NCI-H146 treated with DMSO at 0.1 percent for 48 hours (cell line): ENCODE data around the gene SEMA4B.
A peak's percentile ranks its signal among the peaks of the same experiment; 100 is the strongest.
"Not testable (repeated sequence)": the region's sequence is repeated elsewhere in the genome, so short reads cannot be mapped to it uniquely, and the experiment has no call there.

ENCODE experiments used
- DNase-seq: peaks from one replicate; lab custom pipeline; 2025; ENCODE audit not compliant: unreplicated experiment; lab: John Stamatoyannopoulos, UW

SEMA4B gene, protein sequence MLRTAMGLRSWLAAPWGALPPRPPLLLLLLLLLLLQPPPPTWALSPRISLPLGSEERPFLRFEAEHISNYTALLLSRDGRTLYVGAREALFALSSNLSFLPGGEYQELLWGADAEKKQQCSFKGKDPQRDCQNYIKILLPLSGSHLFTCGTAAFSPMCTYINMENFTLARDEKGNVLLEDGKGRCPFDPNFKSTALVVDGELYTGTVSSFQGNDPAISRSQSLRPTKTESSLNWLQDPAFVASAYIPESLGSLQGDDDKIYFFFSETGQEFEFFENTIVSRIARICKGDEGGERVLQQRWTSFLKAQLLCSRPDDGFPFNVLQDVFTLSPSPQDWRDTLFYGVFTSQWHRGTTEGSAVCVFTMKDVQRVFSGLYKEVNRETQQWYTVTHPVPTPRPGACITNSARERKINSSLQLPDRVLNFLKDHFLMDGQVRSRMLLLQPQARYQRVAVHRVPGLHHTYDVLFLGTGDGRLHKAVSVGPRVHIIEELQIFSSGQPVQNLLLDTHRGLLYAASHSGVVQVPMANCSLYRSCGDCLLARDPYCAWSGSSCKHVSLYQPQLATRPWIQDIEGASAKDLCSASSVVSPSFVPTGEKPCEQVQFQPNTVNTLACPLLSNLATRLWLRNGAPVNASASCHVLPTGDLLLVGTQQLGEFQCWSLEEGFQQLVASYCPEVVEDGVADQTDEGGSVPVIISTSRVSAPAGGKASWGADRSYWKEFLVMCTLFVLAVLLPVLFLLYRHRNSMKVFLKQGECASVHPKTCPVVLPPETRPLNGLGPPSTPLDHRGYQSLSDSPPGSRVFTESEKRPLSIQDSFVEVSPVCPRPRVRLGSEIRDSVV

DNA sequence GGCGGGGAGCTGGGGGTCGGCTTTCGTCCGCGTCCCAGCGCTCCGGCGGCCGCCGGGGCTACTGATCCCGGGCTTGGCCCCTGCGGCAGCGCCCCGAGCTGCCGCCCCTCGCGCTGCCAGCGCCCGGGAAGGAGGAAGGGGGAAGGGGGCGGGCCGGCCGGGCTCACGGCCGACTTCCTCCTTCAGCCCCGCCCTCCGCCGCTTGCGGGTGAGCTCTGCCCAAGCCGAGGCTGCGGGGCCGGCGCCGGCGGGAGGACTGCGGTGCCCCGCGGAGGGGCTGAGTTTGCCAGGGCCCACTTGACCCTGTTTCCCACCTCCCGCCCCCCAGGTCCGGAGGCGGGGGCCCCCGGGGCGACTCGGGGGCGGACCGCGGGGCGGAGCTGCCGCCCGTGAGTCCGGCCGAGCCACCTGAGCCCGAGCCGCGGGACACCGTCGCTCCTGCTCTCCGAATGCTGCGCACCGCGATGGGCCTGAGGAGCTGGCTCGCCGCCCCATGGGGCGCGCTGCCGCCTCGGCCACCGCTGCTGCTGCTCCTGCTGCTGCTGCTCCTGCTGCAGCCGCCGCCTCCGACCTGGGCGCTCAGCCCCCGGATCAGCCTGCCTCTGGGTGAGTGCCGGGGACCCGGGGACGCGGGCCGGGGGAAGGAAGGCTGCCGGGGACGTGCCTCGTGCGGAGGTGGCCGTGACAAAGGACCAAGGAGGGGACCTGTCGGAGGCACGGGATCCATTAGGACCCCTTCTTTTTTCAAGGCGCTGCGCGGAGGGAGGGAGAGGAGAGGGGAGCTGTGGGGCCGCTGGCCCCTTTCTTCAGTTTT is at the start of gene SEMA4B:
Gene SEMA4B (plus strand): TSS at position 201 of the 814 bp plus-strand sequence. CDS start 249 bp downstream, at position 450.
- DNase-seq = peak; percentile 24

DNA sequence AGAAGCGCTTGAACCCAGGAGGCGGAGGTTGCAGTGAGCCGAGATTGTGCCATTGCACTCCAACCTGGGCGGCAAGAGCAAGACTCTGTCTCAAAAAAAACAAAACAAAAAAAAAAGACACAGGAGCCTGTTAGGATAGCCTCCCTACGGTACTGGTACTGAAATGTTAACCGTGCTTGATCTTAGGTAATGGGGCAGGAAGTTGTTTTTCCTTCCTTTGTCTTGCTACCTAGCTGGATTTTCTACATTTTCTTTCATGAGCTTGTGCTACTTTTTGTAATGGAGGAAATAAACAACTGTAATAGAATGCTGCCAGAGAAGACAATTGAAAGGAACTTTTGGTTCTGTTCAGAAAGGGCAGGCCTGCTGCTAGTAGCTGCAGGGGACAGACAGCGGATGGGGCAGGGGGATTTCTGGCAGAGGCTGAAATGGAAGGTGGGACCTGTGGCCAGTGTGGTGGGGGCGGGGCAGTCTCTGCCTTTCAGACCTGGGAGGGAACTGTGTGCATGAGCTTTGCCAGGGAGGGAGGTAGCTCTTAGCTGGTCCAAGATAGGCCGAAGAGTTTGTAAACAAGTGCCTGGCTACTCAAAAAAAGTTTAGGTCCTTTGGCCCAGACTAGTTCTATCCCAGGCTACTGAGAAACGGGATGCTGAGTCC is 49.0 kb upstream of the SEMA4B start:
- no peak for DNase-seq

DNA sequence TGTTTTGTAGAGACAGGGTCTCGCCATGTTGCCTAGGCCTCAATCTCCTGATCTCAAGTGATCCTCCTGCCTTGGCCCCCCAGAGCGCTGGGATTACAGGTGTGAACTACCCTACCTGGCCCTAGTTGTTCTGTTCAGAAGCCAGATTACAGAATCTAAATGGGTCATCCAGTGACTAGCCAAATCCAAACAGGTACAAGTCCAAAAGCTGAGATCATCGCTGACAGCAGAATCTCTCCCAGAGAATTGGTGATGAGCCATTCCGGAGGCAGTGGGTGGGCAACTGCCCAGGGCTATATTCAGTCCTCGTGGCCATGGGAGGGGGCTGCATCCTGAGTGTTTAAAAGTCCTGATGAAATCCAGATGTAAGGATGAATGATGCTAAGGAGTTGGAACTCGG is 47.5 kb upstream of the SEMA4B start:
- no peak for DNase-seq

DNA sequence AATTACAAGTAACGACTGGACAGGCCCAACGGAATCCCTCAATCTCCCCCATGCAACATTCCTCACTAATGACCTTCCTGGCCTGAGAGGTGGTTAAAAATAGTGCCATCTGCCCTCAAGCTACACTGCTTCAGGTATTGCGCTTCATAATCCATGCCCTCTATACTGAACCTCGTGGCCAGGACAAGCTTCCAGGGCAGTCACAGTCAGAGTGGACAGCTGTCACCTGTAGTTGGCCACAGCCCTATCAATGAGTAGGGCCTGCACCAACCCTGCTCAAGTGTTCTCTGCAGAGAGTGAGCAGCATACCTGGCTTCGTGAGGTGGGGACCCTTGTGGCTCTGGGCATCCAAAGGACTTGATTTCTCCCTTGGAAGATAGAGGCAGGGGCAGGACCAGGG is 46.9 kb upstream of the SEMA4B start:
- DNase-seq = no peak

DNA sequence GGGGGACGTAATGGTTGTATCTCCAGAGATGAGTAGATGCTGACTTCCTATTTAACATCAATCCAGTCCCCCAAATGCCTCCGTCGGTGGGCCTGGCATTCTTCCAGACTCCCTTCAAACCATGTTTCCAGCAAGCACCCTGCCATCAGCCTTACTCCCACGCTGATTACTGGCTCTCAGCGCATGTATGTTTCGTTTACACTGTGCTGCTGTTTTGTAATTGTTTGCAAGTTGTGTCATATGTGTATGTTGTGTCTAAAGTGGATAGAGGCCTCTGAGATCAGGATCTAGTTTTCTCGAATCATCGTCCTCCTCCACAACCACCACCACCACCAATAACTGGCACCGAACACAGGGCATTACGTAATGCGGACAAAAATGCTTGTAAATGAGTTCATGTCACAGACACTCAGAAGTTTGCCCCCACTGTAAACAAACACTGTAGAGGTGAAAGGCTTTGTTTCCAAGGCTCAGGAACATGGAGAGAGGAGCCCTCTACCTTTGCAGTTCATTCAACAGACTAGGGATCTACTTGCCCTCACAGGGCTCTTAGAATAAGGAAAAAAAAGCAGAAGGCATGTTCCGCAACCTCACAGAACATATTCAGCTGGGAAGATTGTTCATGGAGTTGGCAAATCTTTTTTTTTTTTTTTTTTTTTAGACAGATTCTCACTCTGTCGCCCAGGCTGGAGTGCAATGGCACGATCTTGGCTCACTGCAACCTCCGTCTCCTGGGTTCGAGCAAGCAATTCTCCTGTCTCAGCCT is 46.1 kb upstream of the SEMA4B start:
- no peak for DNase-seq

DNA sequence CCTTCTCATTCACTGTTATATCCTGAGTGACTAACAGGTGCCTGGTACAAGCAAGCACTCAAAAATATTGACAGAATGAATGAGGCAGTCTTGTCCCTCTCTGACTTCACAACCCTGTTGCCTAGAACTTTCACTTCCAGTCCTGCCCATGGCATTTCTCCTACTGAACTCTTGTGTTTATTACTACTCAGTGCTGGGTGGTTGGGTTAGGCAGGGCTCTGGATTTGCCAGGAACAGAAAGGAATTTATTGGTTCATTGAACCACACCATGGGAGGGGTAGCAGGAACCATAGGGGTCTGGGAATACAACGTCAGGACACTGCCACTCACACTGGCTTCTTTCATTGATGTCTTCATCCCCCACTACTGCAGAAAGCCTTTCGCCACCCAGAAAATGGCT is 41.9 kb upstream of the SEMA4B start:
- no peak for DNase-seq

DNA sequence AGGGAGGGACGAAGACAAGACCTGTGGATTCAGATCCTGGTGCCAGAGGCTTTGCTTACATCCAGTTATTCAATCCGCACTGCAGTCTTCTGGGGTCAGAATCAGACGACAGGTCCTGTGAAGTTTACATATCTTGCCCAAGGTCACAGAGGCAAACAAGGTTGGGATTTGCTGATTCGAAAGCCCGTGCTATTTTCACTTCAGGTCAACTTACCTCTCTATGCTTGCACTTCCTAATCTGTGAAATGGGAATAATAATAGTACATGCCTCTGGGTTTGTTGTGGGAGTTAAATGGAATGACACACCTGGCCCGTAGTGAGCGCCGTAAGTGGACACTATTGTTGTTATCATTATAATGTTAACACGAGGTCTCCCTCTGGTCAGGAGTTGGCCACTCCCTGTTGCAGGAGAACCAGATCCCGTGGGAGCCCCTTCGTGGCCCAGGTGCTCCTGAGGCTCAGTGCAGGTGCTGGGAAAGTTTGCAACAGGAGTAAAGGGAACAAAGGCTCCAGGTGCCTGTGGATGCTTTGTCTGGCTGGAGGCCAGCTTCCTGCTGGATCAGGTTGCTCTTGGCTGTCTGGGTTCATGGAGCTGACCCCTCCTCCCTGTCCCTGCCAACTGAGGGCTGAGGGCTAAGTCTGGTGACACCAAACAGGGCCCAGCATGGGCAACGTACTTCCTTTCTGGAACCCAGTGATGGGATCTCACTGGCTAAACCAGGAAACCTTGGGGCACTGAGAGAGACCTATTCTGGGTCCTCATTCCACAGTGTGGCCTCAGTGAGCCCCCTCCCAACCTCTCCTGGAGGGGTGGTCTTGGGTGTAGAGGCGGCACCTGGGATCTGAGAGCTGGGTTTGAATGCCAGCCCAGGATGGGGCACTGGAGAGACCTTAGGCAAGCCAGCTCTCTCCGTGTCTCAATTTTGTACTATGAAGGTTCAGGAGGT is 40.1 kb upstream of the SEMA4B start:
- DNase-seq = peak; percentile 87

DNA sequence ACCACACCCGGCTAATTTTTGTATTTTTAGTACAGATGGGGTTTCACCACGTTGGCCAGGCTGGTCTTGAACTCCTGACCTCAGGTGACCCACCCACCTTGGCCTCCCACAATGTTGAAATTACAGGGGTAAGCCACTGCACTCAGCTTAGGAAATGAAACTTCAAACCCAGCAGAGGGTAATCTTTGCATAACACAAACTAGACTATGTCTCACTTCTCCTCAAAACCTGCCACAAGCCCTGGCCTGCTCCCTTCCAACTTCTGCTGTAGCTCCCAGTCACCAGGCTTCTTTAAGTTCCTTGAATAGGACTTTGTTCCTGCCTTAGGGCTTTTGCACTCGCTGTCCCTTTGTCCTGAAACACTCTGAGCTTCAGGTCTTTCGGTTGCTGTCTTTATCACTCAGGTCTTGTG is 39.2 kb upstream of the SEMA4B start:
- DNase-seq = no peak

DNA sequence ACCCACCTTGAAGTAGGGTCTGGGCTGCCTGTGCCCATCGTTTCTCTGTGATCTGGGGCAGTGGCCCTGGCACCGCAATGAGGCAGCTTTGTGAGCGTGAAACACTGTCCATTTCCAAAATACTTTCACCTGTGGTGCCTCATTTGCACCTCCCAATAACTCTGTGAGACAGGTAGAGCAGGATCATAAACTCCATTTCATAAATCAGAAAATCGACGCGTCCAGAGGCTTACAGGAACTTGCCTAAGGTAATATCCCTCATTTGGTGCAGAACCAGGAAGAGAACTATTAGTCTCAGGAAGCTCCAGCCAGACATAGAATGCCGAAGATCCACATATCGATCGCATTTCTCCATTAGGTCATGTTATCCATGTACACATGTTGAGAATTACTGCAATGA is 38.2 kb upstream of the SEMA4B start:
- no peak for DNase-seq

DNA sequence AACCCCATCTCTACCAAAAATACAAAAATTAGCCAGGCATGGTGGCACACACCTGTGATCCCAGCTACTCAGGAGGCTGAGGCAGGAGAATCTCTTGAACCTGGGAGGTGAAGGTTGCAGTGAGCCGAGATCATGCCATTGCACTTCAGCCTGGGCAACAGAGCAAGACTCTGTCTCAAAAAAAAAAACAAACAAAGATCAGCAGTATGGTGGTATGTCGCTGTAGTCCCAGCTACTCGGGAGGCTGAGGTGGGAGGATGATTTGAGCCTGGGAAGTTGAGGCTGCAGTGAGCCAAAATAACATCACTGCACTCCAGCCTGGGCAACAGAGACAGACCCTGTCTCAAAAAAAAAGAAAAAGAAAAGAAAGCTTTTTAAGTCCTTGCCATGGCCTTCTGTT is 36.9 kb upstream of the SEMA4B start:
- DNase-seq = not testable (repeated sequence)

DNA sequence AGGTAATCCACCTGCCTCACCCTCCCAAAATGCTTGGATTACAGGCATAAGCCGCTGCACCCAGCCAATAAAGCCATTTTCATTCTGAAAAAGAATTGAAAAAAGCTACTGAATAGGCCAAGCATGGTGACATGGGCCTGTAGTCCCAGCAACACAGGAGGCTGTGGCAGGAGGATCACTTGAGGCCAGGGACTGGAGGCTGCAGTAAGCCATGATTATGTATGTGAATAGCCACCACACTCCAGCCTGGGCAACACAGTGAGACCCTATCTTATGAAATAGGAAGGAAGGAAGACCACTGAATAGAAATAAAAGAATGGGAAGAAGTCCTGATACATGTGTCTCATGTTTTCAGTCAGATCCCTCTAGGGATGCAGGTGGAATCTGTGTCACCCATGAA is 36.0 kb upstream of the SEMA4B start:
- no peak for DNase-seq

DNA sequence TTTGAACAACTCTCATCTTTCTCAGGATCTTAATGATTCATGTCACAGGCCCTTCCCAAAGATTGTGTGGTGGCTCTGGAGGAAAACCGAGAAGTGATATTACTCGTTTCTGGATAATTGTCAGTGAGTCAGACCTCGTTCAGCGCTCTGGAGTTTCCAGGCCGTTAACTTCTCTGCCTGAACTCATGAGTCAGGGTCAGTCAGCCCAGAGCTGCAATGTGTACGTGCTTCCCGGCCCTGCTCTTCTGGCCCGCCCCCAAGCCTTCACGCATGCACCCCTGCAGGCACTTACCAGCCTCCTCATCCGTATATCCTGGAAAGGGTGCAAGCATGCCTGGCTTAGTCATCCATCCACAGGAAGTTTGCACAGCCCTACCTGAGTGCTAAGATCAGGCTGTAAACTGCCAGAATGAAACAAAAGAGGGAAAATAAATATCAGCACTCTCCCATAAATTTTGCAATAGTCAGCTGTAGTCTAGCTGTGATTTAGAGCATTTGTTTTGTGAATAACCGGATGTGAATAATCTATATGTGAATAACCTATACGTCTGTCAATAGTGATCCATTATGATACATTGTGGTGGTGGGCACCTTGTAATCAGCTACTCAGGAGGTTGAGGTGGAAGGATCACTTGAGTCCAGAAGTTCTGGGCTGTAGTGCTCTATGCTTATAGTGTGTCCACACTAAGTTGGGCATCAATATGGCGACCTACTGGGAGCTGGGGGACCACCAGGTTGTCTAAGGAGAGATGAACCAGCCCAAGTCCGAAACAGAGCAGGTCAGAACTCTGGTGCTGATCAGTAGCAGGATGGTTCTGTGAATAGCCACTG is 35.3 kb upstream of the SEMA4B start:
- DNase-seq = peak; percentile 49

DNA sequence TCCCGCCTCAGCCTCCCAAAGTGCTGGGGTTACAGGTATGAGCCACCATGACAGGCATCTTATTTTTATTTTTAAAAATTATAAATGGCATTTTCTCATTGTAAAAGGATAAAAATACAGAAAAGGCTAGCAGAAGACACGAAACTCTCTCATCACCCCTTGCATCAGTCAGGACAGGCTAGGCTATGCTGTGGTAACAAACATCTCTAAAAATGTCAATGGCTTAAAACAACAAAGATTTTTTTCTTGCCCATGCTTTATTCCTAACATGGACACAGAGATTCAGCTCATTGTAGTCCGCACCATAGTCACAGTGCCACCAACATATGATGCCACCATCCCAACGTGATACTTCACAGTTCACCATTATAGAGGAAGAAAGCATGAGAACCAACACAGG is 34.0 kb upstream of the SEMA4B start:
- DNase-seq = no peak

DNA sequence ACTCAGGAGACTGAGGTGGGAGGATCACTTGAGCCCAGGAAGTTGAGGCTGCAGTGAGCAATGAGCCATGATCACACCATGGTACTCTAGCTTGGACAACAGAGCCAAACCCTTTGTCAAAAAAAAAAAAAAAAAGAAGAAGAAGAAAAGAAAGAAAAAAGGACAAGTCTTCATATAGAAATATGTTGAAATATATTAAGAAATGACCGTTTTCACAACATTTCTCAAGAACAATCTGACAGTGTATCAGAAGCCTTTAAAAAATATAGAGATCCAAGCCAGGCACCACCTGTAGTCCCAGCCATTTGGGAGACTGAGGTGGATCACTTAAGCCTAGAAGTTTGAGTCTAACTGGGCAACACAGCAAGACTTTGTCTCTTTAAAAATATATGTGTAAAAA is 29.5 kb upstream of the SEMA4B start:
- no peak for DNase-seq

DNA sequence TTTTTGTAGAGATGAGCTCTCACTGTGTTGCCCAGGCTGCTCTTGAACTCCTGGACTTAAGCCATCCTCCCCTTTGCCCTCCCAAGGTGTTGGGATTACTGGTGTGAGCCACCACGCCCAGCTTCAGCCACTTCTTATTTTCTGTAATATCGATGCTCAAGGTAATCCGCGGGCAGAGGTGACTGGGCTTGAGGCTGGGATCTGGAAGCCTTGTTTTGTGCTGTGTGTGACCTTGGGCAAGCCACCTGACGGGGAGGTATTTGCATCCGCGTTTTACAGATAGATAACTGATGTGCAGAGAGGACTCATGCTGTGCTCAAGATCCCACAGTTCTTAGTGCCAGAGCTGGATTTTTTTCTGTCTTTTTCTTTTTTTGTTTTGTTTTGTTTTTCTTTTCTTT is 27.8 kb upstream of the SEMA4B start:
- DNase-seq = no peak

DNA sequence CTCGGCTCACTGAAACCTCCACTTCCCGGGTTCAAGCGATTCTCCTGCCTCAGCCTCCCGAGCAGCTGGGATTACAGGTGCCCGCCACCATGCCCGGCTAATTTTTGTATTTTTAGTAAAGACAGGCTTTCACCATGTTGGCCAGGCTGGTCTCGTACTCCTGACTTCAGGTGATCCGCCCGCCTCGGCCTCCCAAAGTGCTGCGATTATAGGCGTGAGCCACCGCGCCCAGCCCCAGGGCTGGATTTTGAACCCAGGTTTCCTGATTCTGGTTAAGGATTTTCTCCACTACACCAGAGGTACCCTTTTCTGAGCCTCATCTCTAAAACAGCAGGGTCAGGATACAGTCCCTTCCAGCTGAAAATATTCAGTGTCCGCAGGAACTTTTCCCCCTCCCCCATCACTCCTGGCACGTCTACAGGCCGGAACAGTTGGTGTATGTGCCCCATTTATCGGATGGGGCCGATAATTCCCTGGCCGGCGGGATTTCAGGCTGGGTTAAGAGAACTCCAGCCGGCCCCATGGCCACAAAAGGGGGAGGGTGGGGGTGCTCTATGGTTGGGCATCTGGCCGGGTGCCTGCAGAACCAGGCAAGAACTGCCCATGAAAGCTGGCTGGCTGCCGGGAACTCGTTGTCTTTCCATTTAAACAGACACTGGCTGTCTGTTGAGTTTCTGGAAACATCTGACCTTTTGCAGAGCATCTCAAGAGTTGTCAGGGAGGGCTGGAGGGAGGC is 26.8 kb upstream of the SEMA4B start:
- DNase-seq = no peak

DNA sequence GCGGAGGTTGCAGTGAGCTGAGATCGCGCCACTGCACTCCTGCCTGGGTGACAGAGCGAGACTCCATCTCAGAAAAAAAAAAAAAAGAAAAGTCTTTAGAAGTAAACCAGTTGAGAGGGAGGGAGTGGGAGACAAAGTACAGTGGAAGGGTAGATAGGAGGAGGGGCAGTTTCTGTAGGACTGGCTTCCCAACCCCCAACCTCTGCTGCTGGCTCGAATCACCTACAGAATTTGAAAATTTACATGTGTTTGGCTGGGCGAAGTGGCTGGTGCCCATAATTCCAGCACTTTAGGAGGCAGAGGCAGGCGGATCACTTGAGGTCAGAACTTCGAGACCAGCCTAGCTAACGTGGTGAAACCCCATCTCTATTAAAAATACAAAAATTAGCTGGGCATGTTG is 24.1 kb upstream of the SEMA4B start:
- no peak for DNase-seq
